ENCODE measurements around the gene PARD6B.

Gene PARD6B

DNA sequence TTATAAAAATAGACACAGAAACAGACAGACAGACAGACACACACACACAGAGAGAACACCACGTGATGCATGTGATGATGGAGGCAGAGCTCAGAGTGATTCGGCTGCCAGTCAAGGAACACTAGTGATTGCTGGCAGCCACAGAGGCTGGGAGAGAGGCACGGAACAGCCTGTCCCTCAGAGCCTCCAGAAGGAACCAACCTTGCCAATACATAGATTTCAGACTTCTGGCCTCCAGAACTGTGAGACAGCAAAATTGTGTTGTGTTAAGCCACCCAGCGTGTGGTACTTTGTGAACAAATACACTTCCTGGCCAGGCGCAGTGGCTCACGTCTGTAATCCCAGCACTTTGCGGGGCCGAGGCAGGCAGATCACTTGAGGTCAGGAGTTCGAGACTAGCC lies 9.5 kb upstream of the PARD6B start:
- no peak overlapping the region for H3K4me3 ChIP-seq (ENCODE audit: low read depth, low read length)
- no peak for DNase-seq (ENCODE audit: low read depth)
- TF ChIP-seq, protein P1, sequence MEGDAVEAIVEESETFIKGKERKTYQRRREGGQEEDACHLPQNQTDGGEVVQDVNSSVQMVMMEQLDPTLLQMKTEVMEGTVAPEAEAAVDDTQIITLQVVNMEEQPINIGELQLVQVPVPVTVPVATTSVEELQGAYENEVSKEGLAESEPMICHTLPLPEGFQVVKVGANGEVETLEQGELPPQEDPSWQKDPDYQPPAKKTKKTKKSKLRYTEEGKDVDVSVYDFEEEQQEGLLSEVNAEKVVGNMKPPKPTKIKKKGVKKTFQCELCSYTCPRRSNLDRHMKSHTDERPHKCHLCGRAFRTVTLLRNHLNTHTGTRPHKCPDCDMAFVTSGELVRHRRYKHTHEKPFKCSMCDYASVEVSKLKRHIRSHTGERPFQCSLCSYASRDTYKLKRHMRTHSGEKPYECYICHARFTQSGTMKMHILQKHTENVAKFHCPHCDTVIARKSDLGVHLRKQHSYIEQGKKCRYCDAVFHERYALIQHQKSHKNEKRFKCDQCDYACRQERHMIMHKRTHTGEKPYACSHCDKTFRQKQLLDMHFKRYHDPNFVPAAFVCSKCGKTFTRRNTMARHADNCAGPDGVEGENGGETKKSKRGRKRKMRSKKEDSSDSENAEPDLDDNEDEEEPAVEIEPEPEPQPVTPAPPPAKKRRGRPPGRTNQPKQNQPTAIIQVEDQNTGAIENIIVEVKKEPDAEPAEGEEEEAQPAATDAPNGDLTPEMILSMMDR (IDR thresholded peaks at IDR 0.05; ENCODE audit: low read depth, low read length, missing control alignments) = no peak

- TF ChIP-seq, protein P1 (IDR thresholded peaks at IDR 0.05; ENCODE audit: low read depth, low read length, missing control alignments) = no peak
- no peak for DNase-seq (ENCODE audit: low read depth)
- H3K4me3 ChIP-seq (ENCODE audit: low read depth, low read length) = no peak overlapping the region
Measured at GRCh38 chr20:50722424-50723155, 8.8 kb upstream of the PARD6B start.

GRCh38 chr20:50723672-50724071 lies 7.7 kb upstream of the PARD6B start:
- H3K4me3 ChIP-seq (ENCODE audit: low read depth, low read length) = no peak overlapping the region
- DNase-seq (ENCODE audit: low read depth) = no peak
- TF ChIP-seq, protein P1 (IDR thresholded peaks at IDR 0.05; ENCODE audit: low read depth, low read length, missing control alignments) = no peak

DNA sequence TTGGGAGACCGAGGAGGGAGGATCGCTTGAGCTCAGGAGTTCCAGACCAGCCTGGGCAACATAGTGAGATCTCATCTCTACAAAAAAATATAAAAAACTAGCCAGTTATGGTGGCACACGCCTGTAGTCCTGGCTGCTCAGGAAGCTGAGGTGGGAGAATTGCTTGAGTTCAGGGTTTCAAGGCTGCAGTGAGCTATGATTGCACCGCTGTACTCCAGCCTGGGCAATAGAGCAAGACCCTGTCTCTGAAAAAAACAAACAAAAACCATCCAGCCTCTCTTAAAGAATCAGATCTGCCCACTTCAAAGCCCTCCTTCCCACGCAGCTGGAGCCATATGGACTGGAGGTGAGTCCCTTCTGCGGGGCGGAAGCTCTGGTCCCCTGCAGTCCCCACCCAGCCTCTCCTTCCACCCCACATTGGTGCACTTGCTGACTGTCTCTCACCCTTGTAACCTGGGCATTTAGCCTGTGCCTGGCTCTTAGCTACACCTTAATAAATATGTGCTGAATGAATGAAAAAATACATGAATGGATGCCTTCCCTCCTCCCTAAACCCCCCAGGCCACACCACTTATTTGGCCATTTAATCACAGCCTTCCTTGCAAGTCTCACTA lies 7.2 kb upstream of the PARD6B start:
- DNase-seq (ENCODE audit: low read depth) = no peak
- TF ChIP-seq, protein P1 (IDR thresholded peaks at IDR 0.05; ENCODE audit: low read depth, low read length, missing control alignments) = no peak
- H3K4me3 ChIP-seq (ENCODE audit: low read depth, low read length) = no peak overlapping the region

DNA sequence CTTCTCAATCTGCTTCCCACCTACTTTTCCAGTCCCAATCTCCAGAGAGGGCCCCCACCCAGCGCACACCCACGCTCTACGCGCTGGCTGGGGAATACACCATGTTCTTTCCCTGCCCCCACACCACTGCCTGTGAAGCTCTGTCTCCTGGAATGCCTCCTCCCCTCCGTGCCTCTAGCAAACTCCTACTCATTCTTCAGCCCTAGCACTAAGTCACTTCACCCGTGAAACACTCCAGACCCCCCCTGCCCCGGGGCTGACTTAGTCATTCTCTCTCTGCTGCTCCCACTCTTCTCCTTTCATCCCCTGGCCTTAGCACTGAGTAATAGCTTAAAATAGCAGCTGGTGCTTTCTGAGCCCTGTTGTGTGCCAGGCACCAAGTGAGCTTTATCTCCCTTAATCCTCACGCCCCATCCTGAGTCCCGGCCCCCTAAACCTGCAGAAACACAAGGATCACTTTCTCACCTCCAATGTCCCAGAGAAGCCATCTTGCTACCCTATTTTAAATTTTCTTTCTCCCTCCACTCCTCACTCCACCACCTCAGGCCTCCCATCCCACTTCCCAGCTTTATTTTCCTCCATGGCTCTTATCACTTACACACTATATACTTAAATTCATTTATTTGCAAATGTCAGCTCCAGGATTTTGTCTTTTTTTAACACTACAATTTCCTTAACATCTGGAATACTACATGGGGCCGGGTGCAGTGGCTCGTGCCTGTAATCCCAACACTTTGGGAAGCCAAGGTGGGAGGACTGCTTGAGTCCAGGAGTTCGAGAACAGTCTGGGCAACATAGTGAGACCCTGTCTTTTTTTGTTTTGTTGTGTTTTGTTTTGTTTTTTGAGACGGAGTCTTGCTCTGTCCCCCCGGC lies 6.3 kb upstream of the PARD6B start:
- no peak overlapping the region for H3K4me3 ChIP-seq (ENCODE audit: low read depth, low read length)
- DNase-seq (ENCODE audit: low read depth) = no peak

DNA sequence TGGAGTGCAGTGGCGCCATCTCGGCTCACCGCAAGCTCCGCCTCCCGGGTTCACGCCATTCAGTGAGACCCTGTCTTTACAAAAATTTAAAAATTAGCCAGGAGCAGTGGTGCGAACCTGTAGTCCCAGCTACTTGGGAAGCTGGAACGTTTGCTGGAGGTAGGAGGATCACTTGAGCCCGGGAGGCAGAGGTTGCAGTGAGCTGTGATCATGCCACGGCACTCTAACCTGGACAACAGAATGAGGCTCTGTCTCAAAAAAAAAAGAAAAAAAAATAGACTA lies 5.7 kb upstream of the PARD6B start:
- DNase-seq (ENCODE audit: low read depth) = no peak
- TF ChIP-seq, protein P1 (IDR thresholded peaks at IDR 0.05; ENCODE audit: low read depth, low read length, missing control alignments) = no peak
- H3K4me3 ChIP-seq (ENCODE audit: low read depth, low read length) = no peak overlapping the region

More for the DNA sequence above, 6.3 kb upstream of the PARD6B start:
- TF ChIP-seq, protein P1 (IDR thresholded peaks at IDR 0.05; ENCODE audit: low read depth, low read length, missing control alignments) = no peak

Data from GM12864 (cell line).